Measurements from ENCODE around the gene CRYL1.
A peak's percentile ranks its signal among the peaks of the same experiment; 100 is the strongest.

CRYL1 gene

DNA sequence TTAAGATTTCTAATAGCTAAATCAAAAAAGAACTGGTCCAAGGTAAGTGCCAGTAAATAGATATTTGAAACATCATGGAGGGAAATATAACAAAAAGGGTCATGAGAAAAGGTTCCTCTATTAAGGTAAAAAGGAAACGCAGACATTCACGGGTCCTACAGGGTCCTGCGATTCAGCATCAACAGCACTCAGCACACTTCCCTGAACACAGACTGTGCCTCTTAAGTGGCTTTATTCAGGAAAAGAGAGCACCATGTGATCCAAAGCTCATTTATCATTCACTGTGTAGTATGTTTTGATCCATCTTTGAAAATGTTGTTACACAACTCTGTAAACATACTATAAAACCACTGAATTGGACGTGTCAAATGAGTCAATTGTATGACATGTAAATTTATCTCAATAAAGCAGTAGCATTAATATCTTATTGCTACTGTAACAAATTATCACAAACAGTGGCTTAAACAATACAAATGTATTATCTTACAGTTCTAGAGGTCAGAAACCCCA, 33.7 kb downstream of the CRYL1 start:
- DNase-seq: no peak

DNA sequence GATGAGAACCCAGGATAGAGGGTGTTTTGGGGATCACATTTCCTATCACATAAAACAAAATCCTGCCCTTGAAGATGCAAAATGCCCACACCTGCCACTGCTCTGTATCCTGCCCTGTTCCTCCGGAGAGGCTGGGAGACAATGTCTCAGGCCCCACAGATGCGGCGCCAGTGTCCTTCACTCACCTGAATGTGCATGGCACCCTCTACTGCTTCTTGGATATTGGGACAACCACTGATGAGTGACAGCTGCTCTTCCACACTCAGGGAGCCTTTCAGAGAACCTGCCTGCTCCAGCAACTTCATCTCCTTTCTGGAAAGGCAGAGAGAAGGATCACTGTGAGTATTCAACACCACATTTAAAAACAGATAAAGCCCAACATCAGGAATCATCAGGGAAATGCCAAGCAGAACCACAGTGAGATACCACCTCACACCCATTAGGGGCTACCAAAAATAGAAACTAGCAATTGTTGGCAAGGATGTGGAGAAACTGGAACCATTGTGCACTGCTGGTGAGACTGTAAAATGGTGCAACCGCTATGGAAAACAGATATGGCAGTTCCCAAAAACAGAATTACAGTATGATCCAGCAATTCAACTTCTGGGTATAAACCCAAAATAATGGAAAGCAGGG, 36.4 kb downstream of the CRYL1 start:
- no peak for DNase-seq

DNA sequence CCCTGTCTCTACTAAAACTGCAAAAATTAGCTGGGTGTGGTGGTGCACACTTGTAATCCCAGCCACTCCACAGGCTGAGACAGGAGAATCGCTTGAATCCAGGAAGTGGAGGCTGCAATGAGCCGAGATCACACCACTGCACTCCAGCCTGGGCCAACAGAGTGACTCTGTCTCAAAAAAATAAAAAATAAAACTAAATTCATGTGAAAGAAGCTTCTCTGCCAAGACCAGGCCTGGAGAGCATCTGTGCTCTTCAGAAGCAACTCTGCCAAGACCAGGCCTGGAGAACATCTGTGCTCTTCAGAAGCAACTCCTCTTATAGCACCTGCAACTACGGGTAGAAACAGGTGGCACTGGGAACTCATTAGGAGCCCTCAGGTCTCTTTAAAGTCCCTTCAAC, 37.7 kb downstream of the CRYL1 start:
- DNase-seq: no peak

DNA sequence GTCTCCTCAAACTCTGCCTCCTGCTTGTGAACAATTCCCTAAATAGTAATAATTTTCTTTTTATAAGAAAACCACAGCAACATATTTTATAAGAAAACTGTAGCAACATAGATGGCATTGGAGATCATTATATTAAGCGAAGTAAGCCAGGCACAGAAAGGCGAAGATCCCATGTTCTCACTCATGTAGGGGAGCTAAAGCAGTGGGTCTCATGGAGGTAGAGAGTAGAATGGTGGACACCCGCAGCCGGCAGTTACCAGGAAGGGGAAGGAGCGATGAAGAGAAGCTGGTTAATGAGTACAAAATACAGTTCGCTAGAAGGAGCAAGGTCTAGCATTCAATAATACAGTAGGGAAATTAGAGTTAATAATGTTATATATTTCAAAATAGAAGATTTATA, 42.9 kb downstream of the CRYL1 start:
- no peak for DNase-seq

DNA sequence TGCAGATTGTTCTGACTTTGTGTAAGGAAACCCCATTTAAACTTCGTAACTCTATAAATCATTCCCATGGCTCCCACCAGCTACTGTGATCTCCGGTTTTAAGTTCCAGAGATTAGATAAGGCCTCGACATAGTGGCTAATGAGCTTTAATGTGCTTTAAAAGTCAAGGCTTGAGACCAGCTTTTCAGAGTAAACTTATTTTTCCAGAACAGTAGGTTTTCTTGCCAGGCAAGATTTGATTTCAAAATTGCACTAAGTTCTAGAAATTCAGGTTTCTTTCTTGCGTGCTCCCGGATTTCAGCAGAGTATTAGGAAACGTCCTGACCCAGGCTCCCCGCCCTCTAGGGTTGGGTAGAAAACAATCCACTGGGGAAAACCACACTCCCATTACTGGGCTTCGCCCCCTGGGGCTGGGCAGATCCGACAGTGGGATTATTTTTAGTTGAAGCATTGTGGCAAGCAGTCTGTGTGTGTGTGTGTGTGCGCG, 43.3 kb downstream of the CRYL1 start:
- DNase-seq: no peak

DNA sequence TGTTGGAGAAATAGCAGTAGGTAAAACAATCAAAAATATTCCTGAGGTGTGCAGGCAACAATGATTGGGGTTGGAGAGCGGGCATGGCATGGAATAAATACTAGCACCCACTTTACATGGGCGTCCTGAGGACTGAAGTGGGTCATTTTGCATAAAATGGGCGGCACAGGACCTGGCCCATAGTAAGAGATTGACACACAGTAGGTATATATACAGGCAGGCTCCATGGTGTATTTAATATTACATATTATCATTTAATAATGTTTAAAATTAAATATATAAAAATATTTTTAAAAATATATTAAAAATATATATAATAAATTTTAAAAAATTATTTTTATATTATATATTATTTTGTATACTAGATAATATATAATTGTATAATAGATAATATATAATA, 48.3 kb downstream of the CRYL1 start:
- no peak for DNase-seq

DNA sequence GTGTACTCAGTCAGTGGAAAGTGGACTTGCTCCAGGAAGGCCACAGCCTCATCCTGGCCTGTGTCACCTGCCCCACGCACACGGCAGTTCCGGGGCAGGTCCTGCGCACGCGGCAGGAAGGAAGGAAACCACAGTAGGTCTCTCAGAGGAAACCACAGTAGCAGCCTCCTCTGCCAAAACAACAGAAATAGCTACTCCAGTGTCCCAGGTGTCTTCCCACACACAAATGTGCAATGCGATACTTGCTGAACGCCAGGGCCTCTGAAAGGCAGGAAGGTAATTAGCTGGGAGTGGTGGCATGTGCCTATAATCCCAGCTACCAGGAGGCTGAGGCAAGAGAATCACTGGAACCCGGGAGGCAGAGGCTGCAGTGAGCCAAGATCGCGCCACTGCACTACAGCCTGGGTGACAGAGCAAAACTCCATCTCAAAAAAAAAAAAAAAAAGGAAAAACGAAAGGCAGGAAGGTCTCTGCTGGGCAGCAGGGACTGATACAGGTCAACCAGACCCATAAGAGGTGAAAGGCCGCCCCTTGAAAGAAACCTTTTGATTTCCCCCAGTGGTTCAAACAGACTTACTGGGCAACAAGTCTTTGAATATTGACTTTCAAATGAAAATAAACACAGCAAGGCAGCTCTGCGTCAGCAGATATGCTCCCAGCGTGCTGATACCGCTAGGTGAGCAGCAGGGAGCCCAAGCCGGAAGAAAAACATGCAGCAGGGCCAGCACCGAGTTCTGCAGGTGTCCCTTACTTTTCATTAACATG, 49.5 kb downstream of the CRYL1 start:
- DNase-seq: peak; percentile 60

DNA sequence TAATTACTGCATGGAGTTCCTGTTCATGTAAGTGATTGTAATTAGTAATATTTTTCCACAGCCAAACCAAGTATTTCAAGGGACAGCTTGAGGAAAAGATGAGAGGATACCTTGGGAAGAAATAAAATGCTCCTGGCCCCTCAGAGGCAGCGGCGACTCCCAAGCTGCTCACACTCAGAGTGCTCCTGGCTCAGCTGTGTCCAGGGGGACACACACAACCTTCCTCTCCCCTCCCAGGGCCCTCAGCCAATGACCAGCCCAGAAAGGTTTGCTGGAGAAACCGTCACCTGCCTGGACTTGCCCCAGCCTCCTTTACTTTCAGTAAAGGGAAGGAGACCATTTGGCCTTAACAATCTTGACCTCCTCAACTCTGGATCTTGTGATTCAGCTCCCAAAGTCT, 51.1 kb downstream of the CRYL1 start:
- no peak for DNase-seq

DNA sequence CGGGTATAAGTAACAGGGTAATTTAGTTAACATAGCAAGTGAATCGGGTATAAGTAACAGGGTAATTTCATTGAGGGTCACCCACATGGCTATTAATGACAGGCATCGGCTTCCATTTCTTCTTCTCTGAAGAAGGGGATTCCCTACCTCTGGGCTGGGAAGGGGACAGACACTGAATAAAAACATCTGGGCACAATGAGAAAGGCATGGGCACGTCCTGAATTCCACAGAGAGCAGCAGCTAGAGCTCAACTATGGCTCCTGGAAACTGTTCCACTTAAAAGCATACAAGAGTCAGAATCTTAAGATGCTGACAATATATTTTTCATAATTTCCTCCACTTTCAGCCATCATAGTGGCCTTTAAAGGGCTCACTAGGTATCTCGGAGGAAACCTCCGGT, 51.8 kb downstream of the CRYL1 start:
- DNase-seq: no peak

DNA sequence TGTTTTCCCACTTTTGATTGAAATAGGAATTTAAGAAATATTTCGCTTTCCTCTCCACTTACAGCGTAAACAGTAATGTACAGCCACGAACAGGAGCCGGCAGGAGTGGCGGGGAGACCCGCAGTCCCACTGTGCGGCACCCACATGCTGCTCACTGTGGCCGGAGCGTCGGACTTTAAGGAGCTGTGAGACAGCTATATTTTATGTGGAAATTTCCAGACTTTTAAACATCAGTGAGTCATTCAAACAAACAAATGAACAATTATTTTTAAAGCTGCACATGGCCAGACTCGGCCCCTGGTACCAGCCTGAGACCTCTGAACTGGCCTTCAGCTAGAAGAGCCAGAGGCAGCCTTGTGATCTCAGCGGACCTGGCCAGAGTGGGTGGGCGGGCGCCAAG, 52.5 kb downstream of the CRYL1 start:
- DNase-seq: no peak

DNA sequence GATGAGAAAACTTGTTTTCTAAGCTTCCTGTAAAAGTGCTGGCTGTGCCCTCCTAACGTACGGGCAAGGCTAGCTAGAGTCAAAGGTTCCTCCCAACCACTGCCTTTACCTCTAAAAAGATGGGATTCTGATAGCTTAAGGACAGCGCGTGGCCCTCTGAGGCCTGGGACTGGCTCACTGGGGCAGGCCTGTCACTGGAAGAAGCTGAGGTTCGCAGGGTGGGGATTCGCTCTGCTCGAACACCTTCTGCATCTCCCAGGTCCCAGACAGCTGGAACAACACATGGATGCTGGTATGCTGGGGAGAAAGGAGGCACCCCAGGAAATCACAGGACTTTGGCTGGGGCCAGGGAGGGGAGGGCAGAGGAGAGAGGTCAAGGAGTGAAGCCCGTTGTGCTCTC, 53.1 kb downstream of the CRYL1 start:
- DNase-seq: no peak

DNA sequence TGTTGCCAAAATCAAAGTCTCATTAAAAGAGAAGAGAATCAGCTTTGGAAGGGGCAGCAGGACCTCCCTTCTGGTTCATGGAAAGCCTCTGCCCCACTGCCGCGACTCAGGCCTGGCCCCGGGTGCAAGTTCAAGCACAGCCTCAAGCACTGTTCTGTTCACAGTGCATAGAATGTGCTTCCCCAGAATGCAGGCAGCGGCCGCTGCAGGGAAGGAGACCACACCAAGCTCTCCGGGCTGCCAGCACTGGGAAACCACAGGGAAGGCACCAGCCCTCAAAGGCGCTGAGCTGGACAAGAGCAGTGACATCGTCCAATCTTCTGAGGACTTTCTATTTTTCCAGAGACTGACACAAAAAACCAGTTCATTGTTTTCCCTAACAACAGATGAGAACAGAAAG, 55.5 kb downstream of the CRYL1 start:
- DNase-seq: no peak

DNA sequence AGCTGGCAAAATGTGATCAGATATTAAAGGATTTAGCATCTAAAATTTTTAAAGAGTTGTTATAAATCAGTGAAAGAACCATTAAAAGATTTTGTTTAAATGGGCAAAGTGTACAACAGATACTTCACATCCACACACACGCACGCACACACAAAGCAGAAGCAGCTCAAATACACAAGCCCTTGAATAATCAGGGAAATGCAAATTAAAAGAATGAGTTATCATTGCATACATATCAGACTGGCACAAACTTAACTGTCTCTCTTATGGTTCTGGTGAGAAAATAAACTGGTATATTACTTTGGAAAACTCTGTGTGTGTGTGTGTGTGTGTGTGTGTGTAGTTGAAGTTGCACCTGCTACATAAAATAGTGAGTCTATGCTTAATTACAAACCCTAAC, 59.3 kb downstream of the CRYL1 start:
- DNase-seq: no peak

DNA sequence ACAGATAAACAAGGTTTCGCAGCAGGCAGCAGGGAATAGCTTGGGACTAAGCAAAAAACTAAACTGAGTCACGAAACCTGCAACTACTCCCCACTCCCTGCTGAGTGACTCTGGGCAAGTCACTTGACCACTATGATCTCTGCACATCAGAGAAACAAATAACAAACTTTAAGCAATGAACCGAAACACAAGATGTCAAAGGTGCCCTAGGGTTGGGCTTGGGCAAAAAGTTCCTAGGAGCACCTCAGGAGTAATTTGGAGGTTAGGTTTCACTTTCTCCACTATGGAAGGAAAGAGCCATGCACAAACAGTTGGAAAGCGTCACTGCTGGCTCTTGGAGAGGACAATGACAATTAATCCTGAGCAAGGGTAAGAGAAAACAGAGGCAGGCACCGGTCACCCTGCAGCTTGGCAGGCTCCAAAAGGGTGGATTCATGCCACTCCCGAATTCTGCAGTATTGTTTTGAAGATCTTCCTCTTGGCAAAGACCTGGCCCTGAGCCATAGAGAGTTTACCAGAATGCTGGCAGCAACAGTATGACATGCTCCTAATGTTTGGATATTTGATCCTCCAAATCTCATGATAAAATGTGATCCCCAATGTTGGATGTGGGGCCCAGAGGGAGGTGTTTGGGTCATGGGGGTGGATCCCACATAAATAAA, 60.3 kb downstream of the CRYL1 start:
- no peak for DNase-seq

DNA sequence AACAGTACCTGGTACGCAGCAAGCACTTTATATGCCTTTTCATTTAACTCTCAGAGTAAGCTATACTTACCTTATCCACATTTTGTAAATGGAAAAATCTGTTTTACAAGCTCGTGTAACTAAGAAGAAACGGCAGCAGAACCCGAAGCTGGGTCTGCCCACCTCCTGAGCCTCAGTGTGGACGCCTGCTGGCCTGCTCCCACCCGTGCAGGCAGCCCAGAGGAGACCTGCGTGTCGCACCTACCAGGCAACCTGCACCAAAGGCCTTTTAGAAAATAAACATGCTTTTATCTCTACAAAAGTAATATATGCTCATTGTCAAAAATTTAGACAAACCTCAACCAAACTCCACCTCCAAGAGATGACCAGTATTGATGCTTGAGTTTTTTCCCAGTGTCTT, 62.7 kb downstream of the CRYL1 start:
- no peak for DNase-seq

DNA sequence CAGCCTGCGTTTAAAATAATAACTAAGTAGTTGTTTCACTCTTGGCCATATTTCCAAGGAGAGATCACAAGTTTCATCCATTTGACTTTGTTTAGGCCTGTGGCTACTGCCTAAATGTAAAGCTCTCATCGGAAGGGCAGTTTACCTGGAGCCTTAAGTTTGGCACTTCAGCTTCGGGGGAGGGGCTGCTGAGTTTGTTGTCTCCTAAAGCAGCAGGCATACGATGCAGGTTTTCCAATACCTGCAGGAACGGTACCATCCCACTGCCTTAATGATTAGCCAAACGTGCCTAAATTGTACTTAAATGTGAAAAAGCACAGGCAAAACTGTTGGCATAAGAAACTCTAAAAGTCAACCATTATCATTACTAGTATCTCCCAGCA, 63.1 kb downstream of the CRYL1 start:
- DNase-seq: no peak

DNA sequence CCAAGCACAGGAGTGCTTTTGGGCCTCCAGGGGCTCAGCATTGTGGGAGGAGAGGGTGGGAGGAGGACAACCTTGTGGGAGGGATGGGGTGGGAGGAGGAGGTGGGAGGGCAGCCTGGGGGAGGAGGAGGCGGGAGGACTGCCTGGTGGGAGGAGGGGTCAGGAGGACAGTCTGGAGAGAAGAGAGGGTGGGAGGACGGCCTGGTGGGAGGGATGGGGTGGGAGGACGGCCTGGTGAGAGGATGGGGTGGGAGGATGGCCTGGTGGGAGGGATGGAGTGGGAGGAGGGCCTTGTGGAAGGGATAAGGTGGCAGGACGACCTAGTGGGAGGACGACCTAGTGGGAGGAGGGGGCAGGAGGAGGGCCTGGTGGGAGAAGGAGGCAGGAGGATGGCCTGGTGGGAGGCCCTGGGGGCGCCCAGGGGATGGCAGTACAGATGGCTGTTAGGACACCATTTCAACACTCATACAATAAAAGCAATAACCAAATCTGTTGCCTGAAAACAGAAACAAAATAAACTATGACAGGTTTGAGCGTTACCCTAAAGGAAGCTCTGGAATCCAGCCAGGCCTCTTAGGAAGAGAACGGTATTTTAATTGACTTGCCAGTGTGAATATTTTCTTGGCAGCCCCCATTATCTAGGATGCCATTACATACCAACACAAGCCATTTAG, 63.7 kb downstream of the CRYL1 start:
- no peak for DNase-seq

DNA sequence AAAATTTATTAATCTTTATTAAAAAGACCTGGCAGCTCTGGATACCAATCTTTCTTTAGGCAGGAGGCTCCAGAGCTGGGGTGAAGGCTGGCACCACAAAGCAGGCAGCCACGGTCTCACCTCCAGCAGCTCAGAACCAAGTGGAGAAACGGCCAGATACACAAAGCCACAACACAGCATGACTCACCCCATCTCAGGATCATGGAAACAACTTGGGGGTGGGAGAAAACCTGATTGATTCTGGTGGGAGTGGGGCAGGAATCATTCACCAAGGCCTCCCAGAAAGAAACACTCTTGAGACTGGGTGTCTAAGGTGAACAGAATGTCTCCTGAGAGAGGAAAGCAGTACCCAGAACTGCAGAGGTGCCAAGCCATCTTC, 64.2 kb downstream of the CRYL1 start:
- no peak for DNase-seq

DNA sequence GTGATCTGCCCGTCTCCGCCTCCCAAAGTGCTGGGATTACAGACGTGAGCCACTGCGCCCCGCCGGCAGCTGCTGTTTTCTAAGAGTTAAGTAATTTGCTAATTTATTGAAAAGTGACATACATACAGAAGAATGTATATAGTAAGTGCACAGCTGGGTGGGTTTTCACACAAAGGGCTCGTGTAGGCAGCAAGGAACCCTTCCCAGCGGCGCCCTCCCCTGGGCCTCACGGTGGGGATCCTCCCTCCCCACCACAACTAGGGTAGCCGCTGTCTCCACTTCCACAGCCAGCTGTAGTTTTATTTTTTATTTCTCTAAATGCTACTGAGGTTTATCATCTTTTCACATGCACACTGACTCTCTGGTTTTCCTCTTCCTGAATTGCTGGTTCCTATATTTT, 64.9 kb downstream of the CRYL1 start:
- no peak for DNase-seq

DNA sequence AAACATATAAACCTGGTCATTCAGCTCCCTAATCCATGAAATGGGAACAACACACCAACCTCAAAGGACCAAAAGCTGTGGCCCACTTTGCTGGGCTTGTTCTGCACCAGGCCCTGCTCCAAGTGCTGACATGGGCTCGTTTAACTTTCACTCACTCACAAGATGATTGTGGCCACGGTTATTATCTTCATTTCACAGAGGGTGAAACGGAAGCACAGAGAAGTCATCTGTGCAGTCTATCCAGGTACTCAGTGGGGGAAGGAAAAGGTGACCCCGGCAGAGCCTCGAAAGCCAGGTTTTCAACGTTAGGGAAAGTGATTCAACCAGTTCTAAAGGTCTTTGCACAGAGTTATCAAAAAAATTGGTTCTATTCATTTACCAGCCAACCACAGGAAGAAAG, 68.0 kb downstream of the CRYL1 start:
- DNase-seq: no peak

DNA sequence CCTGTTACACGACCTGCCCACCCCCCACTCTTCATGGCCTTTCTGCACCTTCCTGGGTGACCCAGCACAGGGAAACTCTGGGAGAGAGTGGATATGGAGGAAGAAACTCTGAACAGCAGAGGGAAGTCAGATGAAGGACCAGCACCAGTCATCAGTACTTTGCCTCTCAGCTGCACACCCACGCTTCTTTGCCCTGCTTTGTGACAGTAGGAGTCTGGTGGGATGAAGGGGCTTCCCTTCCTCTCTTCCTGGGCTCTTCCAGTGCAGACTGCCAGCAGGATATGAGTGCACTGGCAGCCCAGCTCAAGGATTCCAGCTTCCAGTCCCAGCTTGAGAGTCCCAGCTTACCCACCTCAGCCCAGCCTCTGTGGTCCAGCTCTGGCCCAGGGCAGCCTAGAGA, 68.9 kb downstream of the CRYL1 start:
- DNase-seq: no peak

DNA sequence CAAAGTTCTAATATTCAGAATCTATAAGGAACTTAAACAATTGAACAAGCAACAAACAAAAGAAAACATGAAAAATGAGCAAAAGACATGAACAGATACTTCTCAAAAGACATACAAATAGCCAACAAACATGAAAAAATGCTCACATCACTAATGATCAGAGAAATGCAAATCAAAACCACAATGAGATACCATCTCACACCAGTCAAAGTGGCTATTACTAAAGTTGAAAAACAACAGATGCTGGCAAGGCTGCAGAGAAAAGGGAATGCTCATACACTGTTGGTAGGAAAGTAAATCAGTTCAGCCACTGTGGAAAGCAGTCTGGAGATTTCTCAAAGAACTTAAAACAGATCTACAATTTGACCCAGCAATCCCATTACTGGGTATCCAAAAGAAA, 74.3 kb downstream of the CRYL1 start:
- no peak for DNase-seq

DNA sequence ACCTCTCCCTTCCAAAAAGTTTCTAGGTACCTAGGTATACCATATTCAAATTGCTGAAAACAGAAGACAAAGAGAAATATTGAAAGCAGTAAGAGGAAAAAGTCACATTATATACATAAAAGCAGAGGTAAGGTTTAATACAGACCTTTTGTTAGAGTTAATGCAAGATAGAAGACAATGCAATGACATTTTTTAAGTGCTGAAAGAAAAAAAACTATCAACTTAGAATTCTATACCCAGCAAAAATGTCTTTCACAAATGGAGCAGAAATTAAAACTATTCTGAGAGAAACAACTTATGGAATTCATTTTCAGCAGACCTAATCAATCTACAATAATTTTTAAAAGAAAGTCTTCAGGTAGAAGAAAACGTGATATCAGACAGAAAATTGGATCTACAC, 77.2 kb downstream of the CRYL1 start:
- no peak for DNase-seq

DNA sequence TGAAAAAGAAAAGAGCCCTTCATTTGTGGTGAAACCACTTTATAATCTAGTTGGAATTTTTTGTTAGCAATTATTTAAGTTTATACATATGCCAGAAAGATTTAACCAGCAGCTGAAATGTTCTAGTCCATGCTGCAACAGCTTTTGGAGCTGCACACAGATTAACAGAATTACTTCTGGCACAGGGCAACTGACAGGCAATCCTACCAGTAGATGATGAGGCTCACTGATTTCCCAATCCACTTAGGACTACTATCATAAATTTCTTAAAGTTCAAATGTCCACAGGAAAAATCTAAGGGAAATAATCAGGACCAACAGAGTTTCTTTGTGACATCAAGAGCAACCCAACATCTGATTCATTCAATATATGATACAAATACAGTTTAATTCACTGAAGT, 78.8 kb downstream of the CRYL1 start:
- no peak for DNase-seq

Data from activated CD4-positive, alpha-beta T cell treated with anti-CD3 and anti-CD28 coated beads, Interleukin-2, amount 50 U/mL, for 1 hour (primary cell).